RWPE1 (cell line): ENCODE measurements around the gene NTSR1.

ENCODE experiments used
- CTCF ChIA-PET: fragments of 350-600 bp; sonication (Branson Sonifier 250); formaldehyde crosslinking; extraction: SDS; loops from one replicate; lab custom pipeline; 2021; lab: Yijun Ruan, JAX
- POLR2A ChIA-PET: fragments of 400-600 bp; formaldehyde crosslinking; extraction: SDS; loops from one replicate; lab custom pipeline; 2020; ENCODE audit warnings: antibody characterized with exemption; ENCODE audit not compliant: low non-redundant PET; lab: Yijun Ruan, JAX
- DNase-seq: peaks from one replicate; pipeline ENCODE4 v3.0.0; 2012; ENCODE audit warnings: low spot score
- H3K27ac ChIP-seq: fragments of 450-650 bp; 2 replicates; pipeline ENCODE4 v1.5.1; 2017
- TF ChIP-seq, protein P1 (sequence below): fragments of 450-650 bp; conservative IDR thresholded peaks from 2 replicates; pipeline ENCODE4 v1.5.1; 2017; ENCODE audit warnings: low read depth, mild to moderate bottlenecking

NTSR1 gene

DNA sequence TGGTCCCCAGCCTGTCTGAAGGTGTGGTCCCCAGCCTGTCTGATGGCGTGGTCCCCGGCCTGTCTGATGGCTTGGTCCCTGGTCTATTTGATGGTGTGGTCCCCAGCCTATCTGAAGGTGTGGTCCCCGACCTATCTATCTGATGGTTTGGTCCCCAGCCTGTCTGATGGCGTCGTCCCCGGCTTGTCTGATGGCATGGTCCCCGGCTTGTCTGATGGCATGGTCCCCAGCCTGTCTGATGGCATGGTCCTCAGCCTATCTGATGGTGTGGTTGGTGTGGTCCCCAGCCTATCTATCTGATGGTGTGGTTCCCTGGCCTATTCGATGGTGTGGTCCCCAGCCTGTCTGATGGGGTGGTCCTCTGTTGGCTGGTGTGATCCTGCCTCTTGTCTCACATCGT is 69.4 kb downstream of the NTSR1 start:
- CTCF ChIA-PET = no interaction called here
- POLR2A ChIA-PET = no interaction called here
- 0 out of 2 replicates have a peak overlapping the region, but pooled peaks have one; percentile 5 for H3K27ac ChIP-seq
- no peak for DNase-seq
- TF ChIP-seq, protein P1, sequence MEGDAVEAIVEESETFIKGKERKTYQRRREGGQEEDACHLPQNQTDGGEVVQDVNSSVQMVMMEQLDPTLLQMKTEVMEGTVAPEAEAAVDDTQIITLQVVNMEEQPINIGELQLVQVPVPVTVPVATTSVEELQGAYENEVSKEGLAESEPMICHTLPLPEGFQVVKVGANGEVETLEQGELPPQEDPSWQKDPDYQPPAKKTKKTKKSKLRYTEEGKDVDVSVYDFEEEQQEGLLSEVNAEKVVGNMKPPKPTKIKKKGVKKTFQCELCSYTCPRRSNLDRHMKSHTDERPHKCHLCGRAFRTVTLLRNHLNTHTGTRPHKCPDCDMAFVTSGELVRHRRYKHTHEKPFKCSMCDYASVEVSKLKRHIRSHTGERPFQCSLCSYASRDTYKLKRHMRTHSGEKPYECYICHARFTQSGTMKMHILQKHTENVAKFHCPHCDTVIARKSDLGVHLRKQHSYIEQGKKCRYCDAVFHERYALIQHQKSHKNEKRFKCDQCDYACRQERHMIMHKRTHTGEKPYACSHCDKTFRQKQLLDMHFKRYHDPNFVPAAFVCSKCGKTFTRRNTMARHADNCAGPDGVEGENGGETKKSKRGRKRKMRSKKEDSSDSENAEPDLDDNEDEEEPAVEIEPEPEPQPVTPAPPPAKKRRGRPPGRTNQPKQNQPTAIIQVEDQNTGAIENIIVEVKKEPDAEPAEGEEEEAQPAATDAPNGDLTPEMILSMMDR = no peak

DNA sequence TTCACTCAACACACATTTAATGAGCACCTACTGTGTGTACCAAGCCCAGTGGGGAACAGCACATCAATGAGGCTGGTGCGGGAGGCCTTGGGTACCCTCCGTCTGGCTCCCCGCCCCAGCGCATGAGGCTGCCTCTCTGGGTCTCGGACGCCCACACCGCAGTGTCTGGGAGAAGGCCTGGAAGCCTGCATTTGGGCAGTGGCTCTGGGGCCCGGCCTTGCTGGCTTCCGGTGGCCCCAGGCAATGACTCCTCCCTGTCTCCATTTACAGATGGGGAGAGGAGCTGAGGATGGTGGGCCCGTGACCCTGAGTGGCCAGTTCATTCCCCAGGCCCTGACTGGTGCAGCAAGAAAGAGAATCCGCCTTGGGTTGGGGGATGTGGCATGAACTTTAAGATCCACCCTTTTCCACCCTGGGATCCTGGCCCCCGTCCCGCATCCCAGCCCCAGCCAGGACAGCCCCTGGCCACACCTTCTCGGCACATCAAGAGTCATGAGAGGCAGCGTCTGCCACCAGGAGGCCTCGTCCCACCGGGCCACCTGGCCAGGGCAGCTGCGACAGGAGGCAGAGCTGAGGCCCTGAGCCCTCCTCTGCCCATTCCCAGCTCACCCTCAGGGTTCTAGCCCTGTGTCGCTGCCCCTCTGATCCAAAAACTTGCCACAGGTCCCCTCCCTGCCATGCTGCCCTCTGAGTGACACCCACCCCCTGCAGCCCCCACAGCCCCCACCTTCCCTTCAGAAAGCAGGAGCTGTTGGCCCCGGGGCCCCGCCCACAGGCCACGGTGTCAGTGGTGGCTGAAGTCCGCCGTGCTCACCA is 70.2 kb downstream of the NTSR1 start:
- DNase-seq = no peak
- ChIA-PET CTCF (no interaction called here), POLR2A (no interaction called here)
- peak overlapping the region; percentile 5; the same call in 1 of the 2 replicates for H3K27ac ChIP-seq
- TF ChIP-seq, protein P1 = no peak

DNA sequence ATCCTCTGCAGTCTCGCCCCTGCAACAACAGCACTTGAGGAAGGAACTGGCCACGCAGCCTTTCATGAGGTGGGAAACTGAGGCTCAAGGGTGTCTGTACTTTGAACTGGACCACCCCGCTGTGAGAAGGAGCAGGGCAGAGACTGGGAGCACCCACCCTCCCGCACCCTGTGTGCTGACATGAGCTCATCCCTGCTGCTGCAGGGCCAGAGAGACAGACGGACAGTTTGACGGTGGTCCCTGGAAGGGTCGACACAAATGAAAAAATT is 70.7 kb downstream of the NTSR1 start:
- H3K27ac ChIP-seq = no peak overlapping the region; the same call in 1 of the 2 replicates
- CTCF ChIA-PET = interaction anchor here (0.9 to 1.6 kb wide), 2 partner anchors 39 to 75 kb away, joined by 3 to 7 read pairs; no protein-coding TSS in a partner anchor
- POLR2A ChIA-PET = no interaction called here
- DNase-seq = no peak
- TF ChIP-seq, protein P1 = no peak

DNA sequence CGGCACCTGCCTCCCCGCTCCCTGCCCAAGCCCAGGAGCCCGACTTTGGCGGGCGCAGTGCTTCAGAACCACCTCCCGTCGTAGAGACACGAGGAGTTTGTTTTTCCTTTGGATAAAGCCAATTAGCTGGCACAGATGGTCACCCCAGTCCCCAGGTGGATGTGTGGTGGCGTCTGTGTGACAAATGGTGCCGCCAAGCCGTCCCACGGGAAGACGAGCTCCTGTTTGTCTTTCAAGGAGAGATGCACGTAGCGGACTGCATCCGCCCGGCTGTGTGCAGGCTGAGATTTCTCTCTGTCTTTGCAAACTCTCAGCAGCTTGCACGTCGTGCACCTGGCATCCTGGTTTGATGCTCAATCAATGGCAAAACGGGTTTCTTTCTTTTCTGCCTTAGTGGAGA is 71.6 kb downstream of the NTSR1 start:
- POLR2A ChIA-PET = no interaction called here
- CTCF ChIA-PET = interaction anchor here (0.9 to 1.6 kb wide), 3 partner anchors 11 to 76 kb away, joined by 3 to 7 read pairs (median 3); no protein-coding TSS in a partner anchor
- TF ChIP-seq, protein P1 = no peak
- no peak for DNase-seq
- peak overlapping the region; percentile 0; the same call in 1 of the 2 replicates for H3K27ac ChIP-seq

DNA sequence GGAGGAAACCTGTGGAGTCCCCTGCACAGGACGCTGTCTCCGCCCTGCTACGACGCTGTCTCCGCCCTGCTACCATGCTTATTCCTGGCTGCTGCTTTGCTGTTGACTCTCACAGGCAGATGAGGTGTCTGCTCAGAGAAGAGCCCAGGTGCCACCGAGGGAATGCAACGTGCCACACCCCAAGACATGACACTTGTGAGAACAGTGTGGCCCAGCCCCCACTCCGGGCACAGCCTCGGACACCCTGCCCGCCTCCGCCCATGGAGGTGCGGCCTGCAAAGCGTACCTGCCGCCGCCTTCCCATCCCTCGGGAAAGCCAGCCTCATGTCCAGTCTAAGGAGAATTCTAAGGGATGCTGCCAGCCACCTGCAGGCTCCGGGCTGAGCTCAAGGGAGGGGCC is 72.1 kb downstream of the NTSR1 start:
- CTCF ChIA-PET = interaction anchor here (0.7 to 1.6 kb wide), 3 partner anchors 10 to 77 kb away, joined by 3 to 7 read pairs (median 5); no protein-coding TSS in a partner anchor
- TF ChIP-seq, protein P1 = no peak
- POLR2A ChIA-PET = no interaction called here
- no peak for DNase-seq
- H3K27ac ChIP-seq = peak overlapping the region; percentile 0; the same call in 1 of the 2 replicates

DNA sequence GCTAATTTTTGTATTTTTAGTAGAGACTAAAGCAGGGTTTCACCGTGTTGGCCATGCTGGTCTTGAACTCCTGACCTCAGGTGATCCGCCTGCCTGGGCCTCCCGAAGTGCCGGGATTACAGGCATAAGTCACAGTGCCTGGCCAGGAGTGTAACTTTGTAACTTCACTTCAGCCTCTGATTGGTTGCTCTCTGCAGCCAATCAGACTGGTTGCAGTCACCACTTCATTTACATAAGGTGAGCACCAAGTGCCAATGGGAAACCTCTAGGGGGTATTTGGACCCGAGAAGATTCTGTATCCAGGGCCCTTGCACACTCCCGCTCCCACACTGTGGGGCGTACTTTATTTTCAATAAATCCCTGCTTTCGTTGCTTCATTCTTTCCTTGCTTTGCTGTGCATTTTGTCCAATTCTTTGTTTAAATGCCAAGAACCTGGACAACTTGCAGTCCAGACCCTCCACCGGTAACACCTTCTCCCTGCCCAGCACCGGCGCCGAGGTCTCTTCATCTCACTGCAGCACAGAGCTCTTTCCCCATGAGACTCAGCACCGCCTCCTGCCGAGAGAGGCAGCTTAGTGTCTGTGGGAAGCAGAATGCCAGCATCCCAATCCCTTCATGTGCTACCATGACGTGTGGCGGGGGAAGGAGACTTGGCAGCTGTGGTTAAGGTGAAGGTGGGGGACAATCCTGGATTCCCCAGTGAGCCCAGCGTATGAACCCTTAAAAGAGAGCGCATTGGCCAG is 73.7 kb downstream of the NTSR1 start:
- H3K27ac ChIP-seq = no peak overlapping the region
- ChIA-PET POLR2A (interaction anchor here (0.6 kb wide), 1 partner anchor 139 kb away, joined by 3 read pairs; no protein-coding TSS in a partner anchor), CTCF (interaction anchor here (0.6 to 1.9 kb wide), 5 partner anchors 9 to 138 kb away, joined by 3 to 14 read pairs (median 5); no protein-coding TSS in a partner anchor)
- TF ChIP-seq, protein P1 = no peak
- DNase-seq = no peak
